ENCODE results near the gene D2HGDH.

Gene D2HGDH

GRCh38 chr2:241708879-241709278 lies 25.6 kb upstream of the D2HGDH start:
- no peak for DNase-seq (ENCODE audit: extremely low spot score)
- no peak for TF ChIP-seq PKNOX1 (IDR thresholded peaks at IDR 0.05)
- no peak for TF ChIP-seq L3MBTL2 (conservative IDR thresholded peaks at IDR 0.05)
- TF ChIP-seq NFRKB (IDR thresholded peaks at IDR 0.05): no peak
- TF ChIP-seq HDGF (IDR thresholded peaks at IDR 0.05; ENCODE audit: borderline replicate concordance): no peak
- no peak for TF ChIP-seq CTBP1 (IDR thresholded peaks at IDR 0.05; ENCODE audit: borderline replicate concordance)
- TF ChIP-seq FOXK2 (IDR thresholded peaks at IDR 0.05): no peak
- TF ChIP-seq BHLHE40 (IDR thresholded peaks at IDR 0.05; ENCODE audit: borderline replicate concordance): no peak
- TF ChIP-seq TARDBP (IDR thresholded peaks at IDR 0.05): no peak
- no peak for TF ChIP-seq SUZ12 (IDR thresholded peaks at IDR 0.05)
- no peak for TF ChIP-seq ELF4 (IDR thresholded peaks at IDR 0.05)
- no peak for TF ChIP-seq SP1 (IDR thresholded peaks at IDR 0.05)
- TF ChIP-seq ARNT (IDR thresholded peaks at IDR 0.05): no peak
- TF ChIP-seq FOXM1 (IDR thresholded peaks at IDR 0.05; ENCODE audit: borderline replicate concordance): no peak
- POLR2A ChIA-PET: no interaction called here
- CTCF ChIA-PET: no interaction called here

- CTCF ChIA-PET: no interaction called here
- TF ChIP-seq ZNF384 (IDR thresholded peaks at IDR 0.05) (no peak), L3MBTL2 (conservative IDR thresholded peaks at IDR 0.05) (no peak), ELF4 (IDR thresholded peaks at IDR 0.05) (no peak), HDGF (IDR thresholded peaks at IDR 0.05; ENCODE audit: borderline replicate concordance) (no peak), NFRKB (IDR thresholded peaks at IDR 0.05) (no peak), BHLHE40 (IDR thresholded peaks at IDR 0.05; ENCODE audit: borderline replicate concordance) (no peak), SUZ12 (IDR thresholded peaks at IDR 0.05) (no peak), CTBP1 (IDR thresholded peaks at IDR 0.05; ENCODE audit: borderline replicate concordance) (no peak), LEF1 (IDR thresholded peaks at IDR 0.05; ENCODE audit: borderline replicate concordance) (no peak), FOXM1 (IDR thresholded peaks at IDR 0.05; ENCODE audit: borderline replicate concordance) (no peak), TARDBP (IDR thresholded peaks at IDR 0.05) (no peak), ARNT (IDR thresholded peaks at IDR 0.05) (no peak), FOXA1 (IDR thresholded peaks at IDR 0.05) (no peak), FOXK2 (IDR thresholded peaks at IDR 0.05) (no peak), SP1 (IDR thresholded peaks at IDR 0.05) (no peak), PKNOX1 (IDR thresholded peaks at IDR 0.05) (no peak)
- POLR2A ChIA-PET: interaction anchor here (0.8 to 1.6 kb wide), 2 partner anchors 17 to 32 kb away, joined by 3 read pairs; partner anchors contain the start of genes DTYMK and ING5
- no peak for DNase-seq (ENCODE audit: extremely low spot score)
These were observed 15.3 kb upstream of the D2HGDH start for GRCh38 chr2:241719093-241719492.

- CTCF ChIA-PET: no interaction called here
- TF ChIP-seq PKNOX1 (IDR thresholded peaks at IDR 0.05): no peak
- TF ChIP-seq FOXA1 (IDR thresholded peaks at IDR 0.05): no peak
- TF ChIP-seq NFRKB (IDR thresholded peaks at IDR 0.05): no peak
- no peak for TF ChIP-seq TARDBP (IDR thresholded peaks at IDR 0.05)
- POLR2A ChIA-PET: no interaction called here
- DNase-seq (ENCODE audit: extremely low spot score): no peak
These were observed 14.3 kb upstream of the D2HGDH start for GRCh38 chr2:241720099-241720498.

- CTCF ChIA-PET: no interaction called here
- no peak for TF ChIP-seq ARNT (IDR thresholded peaks at IDR 0.05)
- TF ChIP-seq FOXA1 (IDR thresholded peaks at IDR 0.05): no peak
- no peak for TF ChIP-seq LEF1 (IDR thresholded peaks at IDR 0.05; ENCODE audit: borderline replicate concordance)
- no peak for TF ChIP-seq ZNF384 (IDR thresholded peaks at IDR 0.05)
- no peak for TF ChIP-seq TARDBP (IDR thresholded peaks at IDR 0.05)
- no peak for TF ChIP-seq PKNOX1 (IDR thresholded peaks at IDR 0.05)
- no peak for TF ChIP-seq SUZ12 (IDR thresholded peaks at IDR 0.05)
- TF ChIP-seq SP1 (IDR thresholded peaks at IDR 0.05): no peak
- TF ChIP-seq NFRKB (IDR thresholded peaks at IDR 0.05): no peak
- no peak for TF ChIP-seq CTBP1 (IDR thresholded peaks at IDR 0.05; ENCODE audit: borderline replicate concordance)
- TF ChIP-seq L3MBTL2 (conservative IDR thresholded peaks at IDR 0.05): no peak
- TF ChIP-seq FOXK2 (IDR thresholded peaks at IDR 0.05): no peak
- no peak for TF ChIP-seq FOXM1 (IDR thresholded peaks at IDR 0.05; ENCODE audit: borderline replicate concordance)
- no peak for TF ChIP-seq HDGF (IDR thresholded peaks at IDR 0.05; ENCODE audit: borderline replicate concordance)
- no peak for TF ChIP-seq ELF4 (IDR thresholded peaks at IDR 0.05)
- no peak for TF ChIP-seq BHLHE40 (IDR thresholded peaks at IDR 0.05; ENCODE audit: borderline replicate concordance)
- POLR2A ChIA-PET: no interaction called here
- DNase-seq (ENCODE audit: extremely low spot score): no peak
These were observed 13.9 kb upstream of the D2HGDH start for GRCh38 chr2:241720560-241720959.

GRCh38 chr2:241721852-241722251 lies 12.6 kb upstream of the D2HGDH start:
- ChIA-PET POLR2A (interaction anchor here (1.2 kb wide), 1 partner anchor 35 kb away, joined by 4 read pairs; the partner anchor contains the start of gene DTYMK), CTCF (no interaction called here)
- DNase-seq (ENCODE audit: extremely low spot score): no peak
- TF ChIP-seq NFRKB (IDR thresholded peaks at IDR 0.05) (no peak), ARNT (IDR thresholded peaks at IDR 0.05) (no peak), SP1 (IDR thresholded peaks at IDR 0.05) (no peak), PKNOX1 (IDR thresholded peaks at IDR 0.05) (no peak), L3MBTL2 (conservative IDR thresholded peaks at IDR 0.05) (no peak), HDGF (IDR thresholded peaks at IDR 0.05; ENCODE audit: borderline replicate concordance) (no peak), BHLHE40 (IDR thresholded peaks at IDR 0.05; ENCODE audit: borderline replicate concordance) (no peak), CTBP1 (IDR thresholded peaks at IDR 0.05; ENCODE audit: borderline replicate concordance) (no peak)
